Esophagus muscularis mucosa (tissue), 3 donors: ENCODE data around the gene KRTAP2-2.
"Not testable (repeated sequence)": the region's sequence is repeated elsewhere in the genome, so short reads cannot be mapped to it uniquely, and the experiment has no call there.

ENCODE experiments used
- POLR2A ChIP-seq: fragments of 450-650 bp; IDR thresholded peaks from one replicate; pipeline ENCODE4 v1.6.1; 2017; ENCODE audit warnings: antibody characterized with exemption, moderate library complexity, mild to moderate bottlenecking, low read depth
- TF ChIP-seq, protein P1 (sequence below), 3 experiments: fragments of 200-600 bp in 2 of 3; fragments of 450-650 bp in 1 of 3; sonication (generic) in 2 of 3; IDR thresholded peaks; one replicate each; pipeline ENCODE4 v1.5.1; 2017 to 2019; ENCODE audit warnings: antibody characterized with exemption in 3 of 3, mild to moderate bottlenecking in 2 of 3, moderate library complexity in 1 of 3

DNA sequence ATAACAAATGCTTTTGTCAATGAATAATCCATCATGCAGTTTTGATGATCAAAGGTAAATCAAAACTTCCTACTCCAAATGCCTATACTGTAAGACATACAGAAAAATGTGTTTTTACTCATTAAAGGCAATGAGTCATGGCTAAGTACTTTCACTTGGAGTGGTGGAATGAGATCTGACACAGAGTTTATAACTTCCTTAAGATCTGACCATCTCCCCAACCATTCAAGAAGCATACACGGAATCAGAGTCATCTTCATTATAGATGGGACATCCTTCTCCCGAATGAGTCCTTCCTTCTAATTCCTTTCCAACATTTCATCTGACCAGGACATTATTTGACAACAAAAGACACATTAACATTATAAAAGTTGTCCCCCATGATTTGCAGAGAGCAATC, 28.4 kb upstream of the KRTAP2-2 start:
- TF ChIP-seq, protein P1, sequence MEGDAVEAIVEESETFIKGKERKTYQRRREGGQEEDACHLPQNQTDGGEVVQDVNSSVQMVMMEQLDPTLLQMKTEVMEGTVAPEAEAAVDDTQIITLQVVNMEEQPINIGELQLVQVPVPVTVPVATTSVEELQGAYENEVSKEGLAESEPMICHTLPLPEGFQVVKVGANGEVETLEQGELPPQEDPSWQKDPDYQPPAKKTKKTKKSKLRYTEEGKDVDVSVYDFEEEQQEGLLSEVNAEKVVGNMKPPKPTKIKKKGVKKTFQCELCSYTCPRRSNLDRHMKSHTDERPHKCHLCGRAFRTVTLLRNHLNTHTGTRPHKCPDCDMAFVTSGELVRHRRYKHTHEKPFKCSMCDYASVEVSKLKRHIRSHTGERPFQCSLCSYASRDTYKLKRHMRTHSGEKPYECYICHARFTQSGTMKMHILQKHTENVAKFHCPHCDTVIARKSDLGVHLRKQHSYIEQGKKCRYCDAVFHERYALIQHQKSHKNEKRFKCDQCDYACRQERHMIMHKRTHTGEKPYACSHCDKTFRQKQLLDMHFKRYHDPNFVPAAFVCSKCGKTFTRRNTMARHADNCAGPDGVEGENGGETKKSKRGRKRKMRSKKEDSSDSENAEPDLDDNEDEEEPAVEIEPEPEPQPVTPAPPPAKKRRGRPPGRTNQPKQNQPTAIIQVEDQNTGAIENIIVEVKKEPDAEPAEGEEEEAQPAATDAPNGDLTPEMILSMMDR (IDR thresholded peaks at IDR 0.05), result not testable (repeated sequence)
- not testable (repeated sequence) for TF ChIP-seq POLR2A
